HG03571 (cell line): Measurements from ENCODE around the gene ARL6IP5.

ENCODE experiments used
- ATAC-seq: cut with Tn5 transposase; IDR thresholded peaks from one replicate; pipeline ENCODE4 v1.9.1; 2021; ENCODE audit not compliant: unreplicated experiment

ARL6IP5 gene

DNA sequence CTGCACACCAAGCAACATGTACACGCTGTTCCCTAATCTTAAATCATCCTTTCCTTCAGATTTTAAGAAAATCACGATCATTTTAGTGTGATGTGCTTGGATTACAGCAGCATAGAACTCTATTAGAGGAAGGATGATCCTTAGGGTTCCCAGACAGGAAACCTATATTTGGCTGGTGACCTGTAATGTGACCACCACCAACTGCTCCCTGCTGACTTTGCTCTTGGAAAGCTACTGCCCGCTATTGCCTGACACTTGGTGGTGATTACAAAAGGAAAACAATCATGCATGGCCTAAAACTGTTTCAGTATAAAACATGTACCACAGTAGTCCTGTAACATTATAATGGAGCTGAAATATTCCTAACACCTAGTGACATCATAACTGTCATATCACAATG is 64.8 kb downstream of the ARL6IP5 start:
- ATAC-seq: no peak
